SKM-1 (cell line): Measurements from ENCODE around the gene VAMP7.
"Not testable (repeated sequence)": the region's sequence is repeated elsewhere in the genome, so short reads cannot be mapped to it uniquely, and the experiment has no call there.

Experiments
- DNase-seq: peaks from one replicate; lab custom pipeline; 2025; ENCODE audit not compliant: unreplicated experiment; lab: John Stamatoyannopoulos, UW

VAMP7 gene

DNA sequence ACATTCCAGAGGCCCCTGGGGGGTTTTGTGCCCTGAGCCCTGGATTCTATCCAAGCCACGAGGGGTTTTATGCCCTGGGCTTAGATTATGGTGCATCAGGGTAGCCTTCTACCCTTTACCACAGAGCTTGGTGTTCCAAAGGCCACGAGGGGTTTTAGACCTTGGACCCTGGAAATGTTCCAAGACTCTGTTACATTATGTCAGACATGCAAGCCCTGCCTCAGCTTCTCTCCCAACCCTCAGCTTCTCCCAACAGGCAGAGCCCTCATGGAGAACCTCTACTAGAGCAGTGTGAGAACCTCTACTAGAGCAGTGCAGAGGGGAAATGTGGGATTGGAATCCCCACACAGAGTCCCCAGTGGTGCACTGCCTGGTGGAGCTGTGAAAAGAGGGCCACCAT, 105.8 kb downstream of the VAMP7 start:
- not testable (repeated sequence) for DNase-seq

DNA sequence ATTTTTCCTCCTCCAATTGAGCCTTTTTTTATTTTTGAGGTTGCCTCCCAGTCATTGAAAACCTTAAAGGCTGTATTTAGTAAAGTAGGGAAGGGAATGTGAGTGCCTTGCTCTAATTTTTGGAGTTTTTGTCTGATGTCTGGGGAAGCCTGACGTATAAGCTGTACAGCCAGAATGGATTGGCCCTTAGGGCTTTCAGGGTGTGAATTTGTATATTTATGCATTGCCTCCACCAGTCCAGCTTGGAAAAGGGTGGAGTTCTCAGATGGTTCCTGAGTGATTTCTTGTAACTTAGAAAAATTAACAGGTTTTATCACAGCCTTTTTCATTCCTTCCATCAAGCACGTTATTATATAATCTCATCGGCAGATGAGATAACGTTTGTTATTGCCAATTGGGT, 107.7 kb downstream of the VAMP7 start:
- DNase-seq = no peak
